ENCODE data around the gene MACROH2A1. TPM values are rescaled to one million over a fixed set of nuclear protein-coding genes. Genes with fewer than 3 reads are reported as not detected.

MACROH2A1 gene
- total and polyA plus RNA-seq, 9 of the 15 experiments (the other 6 are each of a cell fraction or from before 2014, with no cell fraction given): 44.9 to 289 (median 193) TPM

GRCh38 chr5:135324160-135324559 lies 74.9 kb downstream of the MACROH2A1 start:
- Histone ChIP-seq H3K9me1 (ENCODE audit: control insufficient read depth, insufficient read depth, low read length) (peaks cover 4% of the 10 kb centered on the region), H2AFZ (ENCODE audit: low read depth, low read length) (no peak overlapping the region), H3K9ac (ENCODE audit: insufficient read depth in 1 of 2, low read depth in 2 of 2, low read length in 2 of 2) (0 out of 4 replicates have a peak overlapping the region, but pooled peaks of 1 of the 2 experiments have one; percentile 8), H4K20me1 (replicated peaks; ENCODE audit: control insufficient read depth, insufficient read depth, low read length) (peaks cover 11% of the 10 kb centered on the region; the same call in 1 of the 2 replicates), H3K36me3 (ENCODE audit: control insufficient read depth, insufficient read depth, low read length) (no peaks in the 10 kb centered on the region), H3K4me3 (no peak overlapping the region), H3K9me3 (replicated peaks; ENCODE audit: control insufficient read depth, insufficient read depth, low read depth, low read length) (no peaks in the 10 kb centered on the region), H3K4me2 (ENCODE audit: insufficient read depth, low read length) (no peak overlapping the region), H3K79me2 (ENCODE audit: control insufficient read depth, insufficient read depth, low read length) (no peaks in the 10 kb centered on the region), H3K27ac (ENCODE audit: extremely low read depth, low read depth, low read length) (no peak overlapping the region), H3K27me3 (ENCODE audit: control insufficient read depth in 2 of 2, insufficient read depth in 2 of 2, low read length in 2 of 2) (no peaks in the 10 kb centered on the region), H3K4me1 (replicated peaks in 1 of 2; ENCODE audit: control insufficient read depth in 2 of 2, insufficient read depth in 2 of 2, low read length in 2 of 2) (peaks cover 6 to 25% of the 10 kb centered on the region in 2 experiments; a peak in 3 of 5 replicates)
- DNase-seq (ENCODE audit: extremely low read depth in 1 of 4, low spot score in 3 of 4) (no peak), FAIRE-seq (no peak), ATAC-seq (no peak)
- TF ChIP-seq RBM34 (IDR thresholded peaks at IDR 0.05; ENCODE audit: borderline replicate concordance, insufficient read depth, low read length) (no peak), ZNF77 (CRISPR knock-in tag; IDR thresholded peaks at IDR 0.05) (no peak), LEF1 (IDR thresholded peaks at IDR 0.05) (no peak), ZHX1 (conservative IDR thresholded peaks at IDR 0.05; ENCODE audit: low read length) (no peak), ERF (CRISPR knock-in tag; IDR thresholded peaks at IDR 0.05) (no peak), KLF1 (tag; IDR thresholded peaks at IDR 0.05) (no peak), RBM25 (IDR thresholded peaks at IDR 0.05; ENCODE audit: low read depth, low read length, severe bottlenecking) (no peak), CHCHD3 (CRISPR knock-in tag; IDR thresholded peaks at IDR 0.05) (no peak), ZNF586 (CRISPR knock-in tag; conservative IDR thresholded peaks at IDR 0.05) (no peak), ZNF274 (IDR thresholded peaks at IDR 0.05; ENCODE audit: borderline replicate concordance, low read depth, low read length) (no peak), OTX1 (CRISPR knock-in tag; IDR thresholded peaks at IDR 0.05) (no peak), TCF3 (CRISPR knock-in tag; IDR thresholded peaks at IDR 0.05) (no peak), JUND (IDR thresholded peaks at IDR 0.05; ENCODE audit: borderline replicate concordance, low read depth, low read length) (no peak), JUND (tag; IDR thresholded peaks at IDR 0.05; ENCODE audit: borderline replicate concordance, low read depth, low read length) (no peak)
- TF ChIP-seq, protein P1, sequence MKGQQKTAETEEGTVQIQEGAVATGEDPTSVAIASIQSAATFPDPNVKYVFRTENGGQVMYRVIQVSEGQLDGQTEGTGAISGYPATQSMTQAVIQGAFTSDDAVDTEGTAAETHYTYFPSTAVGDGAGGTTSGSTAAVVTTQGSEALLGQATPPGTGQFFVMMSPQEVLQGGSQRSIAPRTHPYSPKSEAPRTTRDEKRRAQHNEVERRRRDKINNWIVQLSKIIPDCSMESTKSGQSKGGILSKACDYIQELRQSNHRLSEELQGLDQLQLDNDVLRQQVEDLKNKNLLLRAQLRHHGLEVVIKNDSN (CRISPR knock-in tag; IDR thresholded peaks at IDR 0.05): no peak
- TF ChIP-seq, protein P2, sequence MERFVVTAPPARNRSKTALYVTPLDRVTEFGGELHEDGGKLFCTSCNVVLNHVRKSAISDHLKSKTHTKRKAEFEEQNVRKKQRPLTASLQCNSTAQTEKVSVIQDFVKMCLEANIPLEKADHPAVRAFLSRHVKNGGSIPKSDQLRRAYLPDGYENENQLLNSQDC (CRISPR knock-in tag; IDR thresholded peaks at IDR 0.05): no peak
- TF ChIP-seq, protein P3, sequence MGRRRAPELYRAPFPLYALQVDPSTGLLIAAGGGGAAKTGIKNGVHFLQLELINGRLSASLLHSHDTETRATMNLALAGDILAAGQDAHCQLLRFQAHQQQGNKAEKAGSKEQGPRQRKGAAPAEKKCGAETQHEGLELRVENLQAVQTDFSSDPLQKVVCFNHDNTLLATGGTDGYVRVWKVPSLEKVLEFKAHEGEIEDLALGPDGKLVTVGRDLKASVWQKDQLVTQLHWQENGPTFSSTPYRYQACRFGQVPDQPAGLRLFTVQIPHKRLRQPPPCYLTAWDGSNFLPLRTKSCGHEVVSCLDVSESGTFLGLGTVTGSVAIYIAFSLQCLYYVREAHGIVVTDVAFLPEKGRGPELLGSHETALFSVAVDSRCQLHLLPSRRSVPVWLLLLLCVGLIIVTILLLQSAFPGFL (CRISPR knock-in tag; IDR thresholded peaks at IDR 0.05): no peak
- TF ChIP-seq, protein P4, sequence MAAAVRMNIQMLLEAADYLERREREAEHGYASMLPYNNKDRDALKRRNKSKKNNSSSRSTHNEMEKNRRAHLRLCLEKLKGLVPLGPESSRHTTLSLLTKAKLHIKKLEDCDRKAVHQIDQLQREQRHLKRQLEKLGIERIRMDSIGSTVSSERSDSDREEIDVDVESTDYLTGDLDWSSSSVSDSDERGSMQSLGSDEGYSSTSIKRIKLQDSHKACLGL (CRISPR knock-in tag; IDR thresholded peaks at IDR 0.05; ENCODE audit: borderline replicate concordance, poor library complexity, severe bottlenecking): no peak
- POLR2A ChIA-PET: interaction anchor here (0.6 to 0.9 kb wide), 2 partner anchors 10 to 291 kb away, joined by 3 to 5 read pairs; no protein-coding TSS in a partner anchor
- no TSS peak for BruUV-seq (replicated peaks)
- in situ Hi-C loops (cut with MboI): no loop called here
- intact Hi-C loops (cut with micrococcal nuclease): no loop called here
- WGBS (ENCODE audit: insufficient coverage, low coverage, missing lambda C conversion rate): 65% methylated on average over 8 of the region's 8 CpGs
- CTCF ChIA-PET (ENCODE audit: low intra/inter-chr PET ratio): no interaction called here

Measured in K562 (cell line).